HT-29 (cell line): ENCODE data around the gene ANKRD16. TPM values are rescaled to one million over a fixed set of nuclear protein-coding genes. Genes with fewer than 3 reads are reported as not detected.
"Not testable (repeated sequence)": the region's sequence is repeated elsewhere in the genome, so short reads cannot be mapped to it uniquely, and the experiment has no call there.

Experiments used
- DNase-seq: peaks from one replicate; pipeline ENCODE4 v3.0.0-alpha.2; 2015; ENCODE audit warnings: low spot score
- total RNA-seq: library from RNA; depleted of rRNA; stranded (reverse); fragments of >200 nt; shearing (Covaris generic); gene quantifications from 2 replicates; pipeline ENCODE4 v1.2.3, GENCODE V29; 2014; rRNA removed

The ANKRD16 gene
- 8.7 and 12.7 TPM in 2 replicates for total RNA-seq

DNA sequence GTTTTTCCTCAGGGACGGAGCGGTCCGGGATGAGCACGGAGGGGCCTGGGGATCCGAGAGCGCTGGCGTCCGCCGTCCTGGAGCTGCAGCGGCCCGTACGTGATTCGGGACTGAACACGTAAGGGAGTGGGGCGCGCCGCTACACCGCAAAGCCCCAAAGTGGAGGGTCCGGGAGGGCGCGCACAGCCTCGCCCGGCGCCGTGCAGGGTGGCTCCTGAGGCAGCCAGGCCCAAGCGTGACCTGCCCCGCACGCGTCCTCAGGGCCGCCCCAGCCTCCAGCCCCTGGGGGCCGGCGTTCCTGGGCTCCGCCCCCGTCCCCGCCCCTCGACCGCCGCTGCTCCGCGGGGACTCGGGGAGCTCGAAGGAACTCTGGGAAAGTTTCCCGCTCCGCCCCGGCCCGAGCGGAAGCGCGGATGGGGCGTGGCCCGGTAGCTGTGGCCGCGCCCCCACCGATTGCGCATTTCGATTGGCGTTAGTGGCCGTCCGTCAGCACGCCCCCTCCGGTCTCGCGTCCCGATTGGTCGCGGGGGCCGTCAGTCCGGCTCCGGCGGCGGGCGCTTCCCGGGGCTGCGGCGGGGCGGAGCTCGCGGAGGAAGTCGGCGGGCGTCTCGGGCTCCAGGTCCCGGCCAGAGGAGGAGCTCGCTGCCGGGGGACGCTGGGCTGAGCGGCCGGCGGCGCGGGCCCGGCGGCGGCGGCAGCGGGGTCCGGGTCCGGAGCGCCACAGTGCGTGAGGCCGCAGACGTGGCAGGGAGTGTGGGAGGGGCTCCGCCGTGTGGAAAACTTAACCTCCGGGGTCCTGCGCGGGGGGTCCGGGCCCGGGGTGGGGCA, at the start of gene ANKRD16, which contains the start of gene FBH1:
Gene ANKRD16 (minus strand): TSS at position 270 of the 828 bp plus-strand sequence. CDS start 539 bp downstream, outside the sequence.
Gene FBH1 (plus strand): TSS at position 620 of the 828 bp plus-strand sequence. CDS start 103 bp downstream, at position 723.
- peak; percentile 99 for DNase-seq

DNA sequence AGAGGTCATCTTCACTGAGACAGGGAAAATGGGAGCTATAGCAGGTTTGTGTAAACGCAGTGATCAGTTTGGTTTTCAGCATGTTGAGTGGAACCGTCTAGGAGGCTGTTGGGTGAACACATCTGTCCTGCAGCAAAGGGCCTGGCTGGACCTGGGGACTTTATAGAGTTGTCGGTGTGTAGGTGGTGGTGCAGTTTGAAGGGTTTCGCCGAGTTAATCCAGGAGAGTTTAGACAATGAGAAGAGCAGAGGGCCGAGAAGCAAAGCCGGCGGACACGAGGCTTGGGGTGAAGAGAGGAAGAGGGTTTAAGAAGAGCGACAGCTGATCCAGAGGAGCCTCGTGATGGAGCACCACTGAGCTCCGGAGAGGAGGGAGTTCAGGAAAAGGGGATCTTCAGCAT, 48.6 kb upstream of the ANKRD16 start:
- DNase-seq, result no peak

DNA sequence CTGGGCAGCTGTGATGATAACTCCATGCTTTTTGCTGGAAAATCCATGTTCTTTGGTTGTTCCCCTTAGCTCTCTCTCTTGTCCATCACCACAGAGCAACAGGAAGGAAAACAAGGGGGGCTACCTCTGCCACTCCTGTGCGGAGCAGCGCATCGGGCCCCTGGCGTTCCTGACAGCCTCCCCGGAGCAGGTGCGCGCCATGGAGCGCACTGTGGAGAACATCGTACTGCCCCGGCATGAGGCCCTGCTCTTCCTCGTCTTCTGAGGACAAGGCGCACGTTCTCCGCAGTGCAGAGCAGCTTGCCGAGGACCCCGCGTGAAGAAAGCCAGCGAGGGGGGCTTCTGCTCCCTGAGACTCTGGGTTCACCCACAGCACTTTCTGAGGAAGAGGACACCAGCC, 47.3 kb upstream of the ANKRD16 start:
- DNase-seq, result no peak

DNA sequence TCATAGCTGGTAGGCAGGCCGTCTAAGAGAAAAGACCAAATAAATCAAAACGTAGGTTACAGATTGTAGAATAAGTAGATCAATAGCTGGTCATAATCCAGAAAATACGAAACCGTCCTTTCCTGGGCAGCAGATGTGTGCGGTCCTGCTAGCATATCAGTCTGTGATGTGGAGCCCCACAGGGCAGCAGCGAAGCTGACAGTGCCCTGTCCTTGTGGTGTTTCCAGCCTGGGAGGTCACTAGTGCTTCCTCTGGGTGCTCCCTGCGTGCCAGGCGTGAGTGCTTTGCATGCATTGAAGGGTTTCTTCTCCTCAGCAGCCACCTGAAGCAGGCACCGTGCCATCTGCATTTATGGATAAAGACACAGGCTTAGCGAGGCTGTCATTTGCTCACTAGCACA, 45.9 kb upstream of the ANKRD16 start:
- no peak for DNase-seq

DNA sequence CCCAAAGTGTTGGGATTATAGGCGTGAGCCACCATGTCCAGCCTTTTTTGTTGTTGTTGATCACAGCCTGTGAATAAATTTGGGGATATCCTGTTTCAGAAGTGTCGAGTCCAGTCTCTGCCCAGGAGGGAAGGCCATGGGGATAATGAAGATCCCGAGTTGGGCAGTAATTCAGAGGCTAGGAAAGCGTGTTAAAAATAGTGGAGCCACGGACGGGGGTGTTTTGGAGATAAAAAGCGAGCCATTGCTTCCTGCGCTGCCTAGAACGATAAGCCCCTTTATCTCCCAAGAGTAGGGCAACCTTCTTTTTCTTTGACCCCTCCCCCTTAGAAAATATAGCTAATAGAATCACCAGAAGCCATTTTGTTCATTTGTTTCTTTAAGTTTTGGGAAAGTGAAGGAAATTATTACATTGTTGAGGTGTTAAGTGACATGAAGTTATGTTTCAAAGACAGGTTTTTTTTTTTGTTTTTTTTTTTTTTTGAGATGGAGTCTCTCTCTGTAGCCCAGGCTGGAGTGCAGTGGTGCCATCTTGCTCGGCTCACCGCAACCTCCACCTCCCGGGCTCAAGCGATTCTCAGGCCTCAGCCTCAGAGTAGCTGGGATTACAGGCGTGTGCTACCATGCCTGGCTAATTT, 44.3 kb upstream of the ANKRD16 start:
- DNase-seq, result no peak

DNA sequence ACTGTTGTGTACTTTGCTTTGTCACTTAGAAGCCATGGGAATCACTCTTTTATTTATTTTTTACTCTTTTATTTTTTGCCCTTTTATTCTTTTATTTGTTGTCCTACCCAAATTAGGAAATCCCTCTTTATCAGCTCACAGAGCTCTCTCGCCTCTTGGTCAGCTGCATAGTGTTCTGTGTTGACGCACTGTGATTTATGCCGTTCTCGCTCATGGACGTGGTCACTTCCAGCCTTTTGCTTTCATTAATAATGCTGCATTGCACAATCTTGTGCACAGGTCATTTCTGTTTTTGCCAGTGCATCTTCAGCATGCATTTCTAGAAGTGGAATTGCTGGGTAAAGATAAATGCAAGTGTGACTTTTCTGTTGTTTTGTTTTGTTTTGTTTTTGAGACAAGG, 42.7 kb upstream of the ANKRD16 start:
- DNase-seq, result no peak

DNA sequence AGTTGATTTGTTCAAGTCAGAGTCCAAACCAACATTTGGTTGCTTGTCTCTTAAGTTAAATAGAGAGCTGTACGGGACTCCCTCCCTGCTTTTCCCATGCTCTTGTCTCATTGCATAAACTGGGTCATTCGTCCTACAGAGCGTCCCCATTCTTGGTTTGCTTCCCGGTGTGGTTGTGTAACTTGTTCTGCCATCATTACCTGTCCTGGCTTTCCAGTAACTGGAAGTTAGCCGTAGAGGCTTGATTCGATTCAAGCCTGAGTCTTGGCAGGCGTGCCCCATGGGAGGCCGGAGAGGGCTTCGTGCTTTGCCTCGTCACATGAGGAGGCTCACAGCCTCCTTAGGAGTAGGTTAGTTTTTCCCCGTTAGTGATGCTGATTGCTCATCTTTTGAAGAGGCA, 40.6 kb upstream of the ANKRD16 start:
- DNase-seq, result no peak

DNA sequence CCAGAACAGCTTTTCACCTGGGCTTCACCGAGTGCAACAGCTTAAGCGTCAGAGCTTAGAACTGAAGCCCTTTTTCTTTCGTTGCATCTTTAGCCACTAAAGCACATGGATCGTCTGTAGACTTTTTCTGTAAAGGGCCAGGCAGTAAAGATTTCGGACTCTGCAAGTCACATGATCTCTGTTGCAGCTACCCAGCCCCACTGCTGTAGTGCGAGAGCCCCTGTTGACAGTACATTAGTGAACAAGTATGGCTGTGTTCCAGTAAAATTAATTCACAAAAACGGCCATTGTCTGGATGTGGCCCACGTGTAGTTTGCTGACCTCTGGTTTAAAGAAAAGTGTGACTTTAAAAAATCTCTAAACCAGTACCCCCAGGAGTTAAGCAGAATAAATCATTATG, 39.7 kb upstream of the ANKRD16 start:
- no peak for DNase-seq

DNA sequence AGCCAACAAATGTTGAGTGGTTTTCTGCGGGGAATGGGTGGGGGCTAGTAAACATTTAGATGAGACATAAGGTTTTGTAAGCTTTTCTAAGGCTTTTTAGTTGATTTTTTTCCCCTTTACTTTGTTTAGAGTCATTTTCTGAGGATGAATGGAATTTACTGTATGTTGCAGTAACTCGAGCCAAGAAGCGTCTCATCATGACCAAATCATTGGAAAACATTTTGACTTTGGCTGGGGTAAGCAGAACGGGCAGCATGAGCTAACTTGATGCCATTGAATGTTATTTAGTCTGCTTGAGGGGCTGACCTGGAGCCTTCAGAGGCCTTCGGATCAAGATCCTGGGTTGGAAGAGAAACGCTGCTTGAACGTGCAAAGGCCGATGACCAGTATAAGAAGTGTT, 37.6 kb upstream of the ANKRD16 start:
- DNase-seq, result no peak

DNA sequence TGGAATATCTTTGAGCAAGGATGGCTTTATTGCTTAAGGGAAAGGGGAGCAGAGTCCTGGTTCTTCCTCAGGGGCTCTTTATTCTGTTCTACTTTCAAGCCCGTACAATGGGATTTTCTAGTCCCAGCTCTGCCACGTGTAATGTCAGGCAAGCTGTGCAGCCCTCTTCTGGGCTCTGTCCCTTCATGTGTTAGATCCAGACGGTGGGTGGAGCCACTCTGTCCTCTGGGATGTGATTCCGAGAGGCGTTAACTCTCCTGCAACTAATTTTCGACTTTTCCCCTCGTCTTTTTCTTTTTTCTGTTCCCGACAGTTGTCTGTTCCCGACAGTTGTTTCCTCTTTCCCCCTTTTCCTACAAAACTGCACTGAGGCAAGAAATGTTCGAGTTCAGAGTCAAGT, 35.2 kb upstream of the ANKRD16 start:
- DNase-seq, result no peak

DNA sequence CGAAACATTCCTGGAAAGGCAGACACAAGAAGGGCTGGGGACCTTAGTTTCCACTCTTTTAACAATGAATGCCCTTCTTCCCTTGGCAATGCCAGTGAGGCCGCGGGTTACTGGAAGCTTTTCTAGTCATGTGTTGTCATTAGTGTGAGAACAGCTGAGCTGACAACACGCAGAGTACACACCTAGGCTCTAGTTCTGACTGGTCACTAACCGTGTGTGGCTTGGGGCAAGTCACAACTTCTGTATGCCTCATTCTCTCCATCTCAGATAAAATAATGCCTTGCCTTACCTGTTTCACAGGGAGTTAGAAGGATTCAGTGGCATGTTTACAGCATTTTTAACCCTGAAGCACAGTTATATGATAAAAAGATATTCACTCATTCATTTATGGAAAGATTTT, 32.1 kb upstream of the ANKRD16 start:
- DNase-seq, result no peak

DNA sequence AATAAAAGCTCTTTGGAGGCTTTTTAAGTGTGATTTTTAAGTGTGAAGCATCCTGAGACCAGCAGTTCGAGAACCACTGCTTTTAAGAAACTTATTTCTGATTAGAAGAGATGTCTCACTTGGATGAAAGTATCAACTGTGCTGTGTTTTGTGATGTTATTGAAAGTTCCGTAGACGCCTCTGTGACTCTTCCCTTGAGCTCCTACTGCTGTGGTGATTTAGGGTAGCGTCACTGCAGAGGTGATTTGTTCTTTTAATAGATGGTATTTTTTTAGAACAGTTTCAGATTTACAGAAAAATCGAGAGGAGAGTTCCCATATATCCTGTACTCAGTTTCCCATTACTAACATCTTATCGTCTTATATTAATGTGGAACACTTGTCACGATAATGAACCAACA, 29.9 kb upstream of the ANKRD16 start:
- DNase-seq, result no peak

DNA sequence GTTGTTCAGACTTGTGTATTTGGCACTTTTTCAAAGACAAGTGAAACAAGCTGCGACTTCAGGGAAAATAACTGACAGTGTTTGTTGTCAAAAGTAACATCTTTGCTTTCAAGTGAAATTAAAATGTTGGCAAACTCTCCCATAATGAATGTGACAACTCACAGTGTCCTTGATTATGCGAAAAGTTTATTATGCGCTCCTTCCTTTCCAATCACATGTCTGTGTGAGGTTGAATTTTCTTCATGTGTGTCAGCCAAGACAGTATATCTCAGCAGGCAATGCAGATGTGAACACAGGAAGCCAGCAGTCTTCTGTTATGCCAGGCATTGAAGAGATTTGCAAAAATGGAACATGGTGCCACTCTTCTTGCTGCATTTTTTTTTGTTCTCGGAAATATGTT, 29.1 kb upstream of the ANKRD16 start:
- no peak for DNase-seq

DNA sequence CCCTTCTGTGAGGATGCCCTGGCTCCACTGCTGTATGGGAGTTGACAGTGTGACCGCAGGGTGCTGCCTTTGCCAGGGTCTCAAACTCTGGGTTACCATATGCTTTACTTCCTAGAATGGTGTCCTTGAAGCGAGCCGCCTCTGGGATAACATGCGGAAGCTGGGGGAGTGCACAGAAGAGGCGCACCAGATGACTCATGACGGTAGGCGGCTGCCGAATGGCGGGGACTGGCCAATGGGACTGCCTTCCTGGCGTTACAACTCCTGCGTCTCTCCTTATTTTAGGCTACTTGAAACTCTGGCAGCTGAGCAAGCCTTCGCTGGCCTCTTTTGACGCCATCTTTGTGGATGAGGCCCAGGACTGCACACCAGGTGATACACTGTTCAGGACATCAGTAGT, 27.6 kb upstream of the ANKRD16 start:
- DNase-seq, result no peak

DNA sequence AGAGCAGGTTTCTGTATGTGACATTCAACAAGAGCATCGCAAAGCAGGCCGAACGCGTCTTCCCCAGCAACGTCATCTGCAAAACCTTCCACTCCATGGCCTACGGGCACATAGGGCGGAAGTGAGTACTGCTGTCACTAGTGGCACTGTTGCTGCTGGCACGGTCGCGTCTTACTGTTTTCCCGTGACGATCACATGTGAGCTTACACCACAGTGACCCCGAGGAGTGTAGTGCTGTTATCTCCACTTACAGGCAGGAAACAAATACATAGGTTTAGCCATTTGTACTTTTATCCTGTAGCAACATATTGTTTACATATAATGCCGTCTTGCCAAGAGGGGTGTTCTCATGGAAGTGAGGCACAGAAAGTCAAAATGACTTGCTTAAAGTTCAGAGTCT, 25.8 kb upstream of the ANKRD16 start:
- DNase-seq, result no peak

DNA sequence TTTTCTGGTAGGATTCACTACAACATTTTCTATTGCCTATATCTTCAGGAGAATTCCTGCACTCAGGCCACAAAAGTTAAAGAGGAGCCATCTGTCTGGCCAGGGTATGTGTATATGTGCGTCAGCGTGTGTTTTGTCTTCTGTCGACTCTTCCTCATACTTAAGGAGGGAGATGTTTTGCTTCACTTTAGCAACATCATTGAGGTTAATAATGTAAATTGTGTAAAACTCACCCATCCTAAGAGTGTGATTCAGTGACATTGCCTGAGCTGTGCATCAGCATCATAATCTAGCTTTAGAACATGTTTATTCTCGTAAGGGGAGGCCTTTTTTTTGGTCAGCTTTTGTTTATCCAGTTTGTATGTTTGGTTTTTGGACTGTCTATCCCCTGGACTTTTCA, 24.0 kb upstream of the ANKRD16 start:
- DNase-seq, result no peak

DNA sequence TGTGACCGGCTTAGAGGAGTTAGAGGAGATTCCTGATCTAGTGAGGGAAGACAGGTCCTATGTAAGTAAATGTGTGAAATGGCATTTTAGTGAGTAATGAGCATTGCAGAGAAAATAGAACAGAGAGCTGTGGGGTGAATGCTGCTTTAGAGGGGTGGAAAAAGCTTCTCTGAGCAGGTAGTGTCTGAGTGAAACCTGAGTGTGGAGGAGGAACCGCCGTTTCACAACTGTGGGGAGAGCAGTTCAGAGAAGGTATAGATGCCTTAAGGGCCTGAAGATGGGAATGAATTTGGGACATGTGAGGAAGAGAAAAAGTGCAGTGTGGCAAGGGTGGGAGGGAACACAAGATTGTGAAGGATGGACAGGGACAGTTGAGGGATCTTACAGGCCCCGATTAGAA, 22.0 kb upstream of the ANKRD16 start:
- no peak for DNase-seq

DNA sequence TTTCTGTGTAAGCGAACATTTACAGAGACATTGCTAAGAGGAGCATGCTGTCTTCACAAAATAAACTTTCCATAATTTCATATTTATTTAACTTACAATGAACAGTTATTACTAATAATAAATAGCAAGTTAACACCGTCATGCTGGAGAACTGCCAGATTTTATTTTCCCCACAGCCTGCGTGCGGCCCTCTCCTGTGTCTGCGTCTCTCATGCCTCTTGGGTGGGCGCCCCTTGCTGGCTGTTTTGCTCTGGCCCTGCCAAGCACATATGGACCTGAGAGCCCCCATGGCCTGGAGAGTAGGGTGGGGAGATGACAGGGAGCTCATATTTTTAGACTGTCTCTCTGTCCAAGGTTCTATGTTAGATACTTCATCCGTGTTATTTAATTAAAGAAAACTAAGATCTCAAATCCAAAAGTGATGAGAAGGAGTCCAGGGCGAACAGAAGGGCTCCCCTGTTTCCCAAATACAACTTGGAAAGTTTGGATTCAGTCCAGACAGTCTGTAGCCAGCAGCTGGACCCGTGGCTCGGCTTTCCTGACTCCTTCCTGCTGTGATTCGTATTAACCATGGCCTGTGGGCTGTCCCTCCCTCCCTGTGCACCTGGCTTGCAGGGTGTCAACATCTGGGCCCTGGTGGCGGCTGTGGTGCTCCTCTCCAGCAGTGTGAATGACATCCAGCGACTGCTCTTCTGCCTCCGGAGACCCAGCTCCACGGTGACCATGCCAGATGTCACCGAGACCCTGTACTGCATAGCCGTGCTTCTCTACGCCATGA, 20.8 kb upstream of the ANKRD16 start:
- DNase-seq, result no peak

DNA sequence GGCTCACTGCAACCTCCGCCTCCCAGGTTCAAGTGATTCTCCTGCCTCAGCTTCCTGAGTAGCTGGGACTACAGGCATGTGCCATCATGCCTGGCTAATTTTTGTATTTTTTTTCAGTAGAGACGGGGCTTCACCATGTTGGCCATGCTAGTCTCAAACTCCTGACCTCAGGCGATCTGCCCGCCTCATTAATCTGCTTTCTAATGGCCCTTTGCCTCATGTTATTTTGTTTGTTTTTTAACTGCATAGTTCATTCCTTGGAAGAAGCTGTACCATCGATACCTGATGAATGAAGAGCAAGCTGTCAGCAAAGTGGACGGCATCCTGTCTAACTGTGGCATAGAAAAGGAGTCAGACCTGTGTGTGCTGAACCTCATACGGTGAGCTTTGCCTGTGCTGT, 19.0 kb upstream of the ANKRD16 start:
- not testable (repeated sequence) for DNase-seq

DNA sequence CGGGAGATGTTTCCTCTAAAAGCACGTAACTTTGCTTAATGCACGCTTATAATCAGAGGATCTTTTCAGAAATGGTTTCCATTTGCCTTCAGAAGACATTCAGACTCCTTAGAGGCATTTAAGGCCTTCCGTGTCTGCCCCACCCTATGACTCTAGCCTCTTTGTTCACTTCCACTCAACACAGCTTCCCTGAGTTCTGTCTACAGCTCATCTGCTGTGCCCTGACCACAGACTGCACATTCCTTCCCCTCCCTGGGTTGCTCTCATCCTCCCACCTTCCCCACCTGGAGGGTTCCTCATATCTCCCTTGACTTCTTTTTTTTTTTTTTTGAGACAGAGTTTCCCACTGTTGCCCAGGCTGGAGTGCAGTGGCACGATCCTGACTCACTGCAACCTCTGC, 17.0 kb upstream of the ANKRD16 start:
- no peak for DNase-seq

DNA sequence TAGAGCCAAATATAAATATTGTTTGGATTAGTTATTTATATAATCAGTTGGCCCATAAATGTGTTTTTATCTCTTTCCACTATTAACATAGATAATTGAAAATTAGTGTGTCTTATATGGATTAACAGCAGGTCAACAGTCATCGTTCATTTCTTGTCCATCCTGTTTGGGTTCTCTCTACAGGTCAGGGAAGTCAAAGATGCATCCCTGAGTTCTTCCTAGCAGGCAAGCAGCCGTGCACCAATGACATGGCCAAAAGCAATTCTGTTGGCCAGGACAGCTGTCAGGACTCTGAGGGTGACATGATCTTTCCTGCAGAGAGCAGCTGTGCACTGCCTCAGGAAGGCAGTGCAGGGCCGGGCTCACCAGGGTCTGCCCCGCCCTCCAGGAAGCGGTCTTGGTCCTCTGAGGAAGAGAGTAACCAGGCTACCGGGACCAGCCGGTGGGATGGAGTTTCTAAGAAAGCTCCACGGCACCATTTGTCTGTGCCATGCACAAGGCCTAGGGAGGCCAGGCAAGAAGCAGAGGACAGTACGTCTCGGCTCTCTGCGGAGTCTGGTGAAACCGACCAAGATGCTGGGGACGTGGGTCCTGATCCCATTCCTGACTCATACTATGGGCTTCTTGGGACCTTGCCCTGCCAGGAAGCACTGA, 16.3 kb upstream of the ANKRD16 start:
- no peak for DNase-seq

DNA sequence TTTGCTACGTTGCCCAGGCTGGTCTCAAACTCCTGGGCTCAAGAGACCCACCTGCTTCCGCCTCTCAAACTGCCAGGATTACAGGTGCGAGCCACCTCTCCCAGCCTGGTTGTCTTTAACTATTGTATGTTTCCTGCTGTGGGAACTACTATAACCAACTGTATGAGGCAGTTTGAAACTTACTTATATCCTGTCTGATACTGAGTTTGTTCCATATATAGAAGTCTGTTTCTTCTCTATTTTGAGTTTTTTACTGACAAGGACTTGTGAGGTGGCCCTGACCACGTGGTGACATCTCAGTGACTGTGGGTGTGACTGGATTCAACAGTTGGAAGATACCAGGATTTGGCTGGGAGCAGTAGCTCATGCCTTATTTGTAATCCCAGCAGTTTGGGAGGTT, 14.5 kb upstream of the ANKRD16 start:
- no peak for DNase-seq
